ENCODE measurements around the gene PTPRCAP. TPM values are rescaled to one million over a fixed set of nuclear protein-coding genes. Genes with fewer than 3 reads are reported as not detected.

The PTPRCAP gene
- total and polyA plus RNA-seq, 4 donors: 8.8 to 19.0 (median 12.3) TPM

GRCh38 chr11:67435727-67436458 is 1.6 kb downstream of the PTPRCAP start:
- H3K4me1 ChIP-seq (ENCODE audit: control insufficient read depth in 5 of 5, insufficient read depth in 5 of 5, low read length in 5 of 5): no peaks in the 10 kb centered on the region
- ATAC-seq (ENCODE audit: insufficient read depth, low FRiP score) (no peak), DNase-seq (no peak)
- no peak overlapping the region for H3K27ac ChIP-seq (ENCODE audit: low read depth in 1 of 2, low read length in 1 of 2)
- TF ChIP-seq CTCF (IDR thresholded peaks at IDR 0.05; ENCODE audit: control extremely low read depth, extremely low read depth): no peak
- H3K27me3 ChIP-seq (ENCODE audit: control insufficient read depth in 3 of 3, insufficient read depth in 3 of 3, low read length in 2 of 3): no peaks in the 10 kb centered on the region
- H3K4me3 ChIP-seq: no peak overlapping the region
- 85 to 92% methylated on average over 38 of the region's 38 CpGs for WGBS, 2 donors
- peaks cover 0 to 75% (median 14%) of the 10 kb centered on the region in 4 donors for H3K36me3 ChIP-seq (ENCODE audit: control insufficient read depth in 4 of 4, insufficient read depth in 4 of 4, low read length in 4 of 4)
- H3K9ac ChIP-seq (ENCODE audit: insufficient read depth in 1 of 2, low read length in 2 of 2): no peak overlapping the region
- H3K9me3 ChIP-seq (ENCODE audit: control insufficient read depth in 4 of 4, insufficient read depth in 3 of 4, low read length in 3 of 4): no peaks in the 10 kb centered on the region

DNA sequence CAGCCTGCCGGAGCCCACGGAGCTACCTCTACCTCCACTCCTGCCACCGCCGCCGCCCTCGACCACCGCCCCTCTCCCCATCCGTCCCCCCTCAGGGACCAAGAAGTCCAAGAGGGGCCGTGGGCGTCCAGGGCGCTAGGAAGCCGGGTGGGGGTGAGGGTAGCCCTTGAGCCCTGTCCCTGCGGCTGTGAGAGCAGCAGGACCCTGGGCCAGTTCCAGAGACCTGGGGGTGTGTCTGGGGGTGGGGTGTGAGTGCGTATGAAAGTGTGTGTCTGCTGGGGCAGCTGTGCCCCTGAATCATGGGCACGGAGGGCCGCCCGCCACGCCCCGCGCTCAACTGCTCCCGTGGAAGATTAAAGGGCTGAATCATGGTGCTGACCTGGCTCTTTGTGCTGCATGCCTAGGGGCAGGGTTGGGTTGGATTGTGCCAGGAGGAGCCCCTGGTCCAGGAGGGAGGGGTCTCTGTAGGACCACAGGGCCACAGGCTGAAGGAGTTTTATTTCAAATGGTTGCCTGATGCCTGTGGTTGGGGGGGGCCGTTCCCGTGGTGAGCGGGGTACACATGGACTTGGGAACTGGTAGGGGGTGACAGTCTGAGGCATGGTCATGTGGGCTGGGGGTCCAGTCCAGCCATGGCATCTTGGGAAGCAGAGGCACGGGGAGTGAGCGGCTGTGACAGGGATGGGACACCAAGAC is 2.3 kb downstream of the PTPRCAP start:
- ATAC-seq (ENCODE audit: insufficient read depth, low FRiP score): no peak
- H3K36me3 ChIP-seq (ENCODE audit: control insufficient read depth in 4 of 4, insufficient read depth in 4 of 4, low read length in 4 of 4): peaks cover 0 to 71% (median 17%) of the 10 kb centered on the region in 4 donors
- TF ChIP-seq CTCF (IDR thresholded peaks at IDR 0.05; ENCODE audit: control extremely low read depth, extremely low read depth): no peak
- H3K27ac ChIP-seq (ENCODE audit: low read depth in 1 of 2, low read length in 1 of 2): no peak overlapping the region
- no peaks in the 10 kb centered on the region for H3K27me3 ChIP-seq (ENCODE audit: control insufficient read depth in 3 of 3, insufficient read depth in 3 of 3, low read length in 2 of 3)
- H3K4me3 ChIP-seq: no peak overlapping the region
- no peak for DNase-seq
- 80 to 81% methylated on average over 26 of the region's 26 CpGs for WGBS, 2 donors
- H3K4me1 ChIP-seq (ENCODE audit: control insufficient read depth in 5 of 5, insufficient read depth in 5 of 5, low read length in 5 of 5): no peaks in the 10 kb centered on the region
- no peaks in the 10 kb centered on the region for H3K9me3 ChIP-seq (ENCODE audit: control insufficient read depth in 4 of 4, insufficient read depth in 3 of 4, low read length in 3 of 4)
- H3K9ac ChIP-seq (ENCODE audit: insufficient read depth in 1 of 2, low read length in 2 of 2): no peak overlapping the region

DNA sequence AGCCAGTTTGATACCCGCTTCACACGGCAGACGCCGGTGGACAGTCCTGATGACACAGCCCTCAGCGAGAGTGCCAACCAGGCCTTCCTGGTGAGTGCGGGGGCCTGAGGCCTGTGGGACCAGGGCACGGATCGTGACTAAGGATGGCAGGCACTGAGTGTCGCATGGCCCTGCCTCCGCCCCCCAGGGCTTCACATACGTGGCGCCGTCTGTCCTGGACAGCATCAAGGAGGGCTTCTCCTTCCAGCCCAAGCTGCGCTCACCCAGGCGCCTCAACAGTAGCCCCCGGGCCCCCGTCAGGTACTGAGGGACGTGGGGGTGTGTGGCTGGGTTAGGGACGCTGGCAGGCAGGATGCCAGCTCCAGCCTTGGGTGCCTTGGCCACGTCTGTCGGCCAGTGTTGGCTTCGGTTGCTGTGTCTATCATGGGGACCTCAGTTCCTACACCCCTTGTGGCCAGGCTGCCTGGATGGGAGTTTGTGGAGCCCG is 3.0 kb downstream of the PTPRCAP start:
- no peak for DNase-seq
- H3K4me1 ChIP-seq (ENCODE audit: control insufficient read depth in 5 of 5, insufficient read depth in 5 of 5, low read length in 5 of 5): peaks cover 0 to 2% (median 1%) of the 10 kb centered on the region in 5 donors
- no peak for TF ChIP-seq CTCF (IDR thresholded peaks at IDR 0.05; ENCODE audit: control extremely low read depth, extremely low read depth)
- no peaks in the 10 kb centered on the region for H3K9me3 ChIP-seq (ENCODE audit: control insufficient read depth in 4 of 4, insufficient read depth in 3 of 4, low read length in 3 of 4)
- 86 to 88% methylated on average over 23 of the region's 23 CpGs for WGBS, 2 donors
- no peak for ATAC-seq (ENCODE audit: insufficient read depth, low FRiP score)
- H3K27ac ChIP-seq (ENCODE audit: low read depth in 1 of 2, low read length in 1 of 2): no peak overlapping the region
- H3K9ac ChIP-seq (ENCODE audit: insufficient read depth in 1 of 2, low read length in 2 of 2): no peak overlapping the region
- no peaks in the 10 kb centered on the region for H3K27me3 ChIP-seq (ENCODE audit: control insufficient read depth in 3 of 3, insufficient read depth in 3 of 3, low read length in 2 of 3)
- no peak overlapping the region for H3K4me3 ChIP-seq
- H3K36me3 ChIP-seq (ENCODE audit: control insufficient read depth in 4 of 4, insufficient read depth in 4 of 4, low read length in 4 of 4): peaks cover 0 to 66% (median 15%) of the 10 kb centered on the region in 4 donors
